Colon (tissue), 2 donors: ENCODE measurements around the gene WAPL.
"Not testable (repeated sequence)": the region's sequence is repeated elsewhere in the genome, so short reads cannot be mapped to it uniquely, and the experiment has no call there.

ENCODE experiments used
- FAIRE-seq: peaks from 2 replicates; lab custom pipeline; 2012; peaks lifted over from hg19 to GRCh38; lab: Jason Lieb, UNC
- donor health status: control.
- donor health status: control.

Gene WAPL

DNA sequence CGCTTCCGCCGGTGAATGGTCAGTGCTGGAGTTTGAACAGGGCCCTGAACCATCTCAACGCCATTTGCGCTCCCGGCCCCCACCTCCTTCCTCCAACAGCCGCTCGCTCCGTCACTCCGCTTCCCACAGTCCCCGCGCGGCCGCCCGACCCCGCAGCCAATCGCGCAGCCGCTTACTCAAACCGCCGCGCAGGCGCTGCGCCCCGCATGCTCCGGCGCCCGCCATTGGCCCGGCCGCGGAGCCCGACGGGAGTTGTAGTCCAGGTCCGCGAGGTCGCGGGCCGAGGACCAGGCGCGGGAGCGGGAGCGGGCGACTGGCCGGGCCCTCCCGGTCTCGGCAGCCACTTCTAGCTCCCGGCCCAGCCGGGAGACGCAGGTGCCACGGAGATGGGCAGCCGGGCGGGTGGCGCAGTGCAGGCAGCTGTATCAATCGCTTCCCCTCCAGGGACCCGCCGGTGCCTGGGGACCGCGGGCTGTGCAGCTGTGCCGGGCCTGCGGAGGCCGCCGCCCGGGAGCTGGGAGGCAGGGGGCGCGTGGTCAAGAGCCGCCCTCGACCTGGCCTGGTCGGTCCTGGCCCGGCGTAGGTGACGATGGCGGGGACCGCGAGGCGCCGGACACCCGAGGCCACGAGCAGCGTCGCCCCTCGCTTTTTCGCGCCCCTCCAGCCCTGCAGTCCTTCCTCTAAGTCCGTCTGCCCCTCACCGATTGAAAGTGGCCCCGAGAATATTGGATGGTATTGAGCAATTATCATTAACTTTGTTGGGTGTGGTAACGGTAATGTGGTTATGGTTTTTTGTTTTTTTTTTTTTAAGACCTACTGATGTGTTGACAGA is at the start of gene WAPL:
Gene WAPL, minus strand, starts transcription at position 115 of the 832 bp plus-strand sequence. CDS start 3,723 bp downstream, outside the sequence.
- FAIRE-seq, result no peak

GRCh38 chr10:86569335-86569734 is 47.7 kb upstream of the WAPL start:
- no peak for FAIRE-seq

DNA sequence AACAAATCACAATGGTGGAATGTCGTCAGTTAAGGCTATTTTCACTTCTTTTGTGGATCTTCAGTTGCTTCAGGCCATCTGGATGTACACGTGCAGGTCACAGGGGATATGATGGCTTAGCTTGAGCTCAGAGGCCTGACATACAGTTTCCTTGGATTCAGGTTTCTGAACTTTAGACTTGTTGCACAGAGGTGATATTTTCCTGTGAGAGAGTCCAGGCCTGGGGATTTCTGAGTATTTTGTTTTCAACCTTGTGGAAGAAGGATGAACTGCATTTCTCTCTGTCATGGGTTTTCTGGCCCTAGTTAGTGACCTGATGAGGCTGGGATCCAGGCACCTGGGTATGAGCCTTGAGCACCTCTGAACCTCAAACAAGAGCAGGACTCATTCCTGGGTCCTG is 44.9 kb upstream of the WAPL start:
- not testable (repeated sequence) for FAIRE-seq

GRCh38 chr10:86563338-86563737 is 41.7 kb upstream of the WAPL start:
- FAIRE-seq, result not testable (repeated sequence)

- FAIRE-seq, result not testable (repeated sequence)
Measured at GRCh38 chr10:86558695-86559094, 37.1 kb upstream of the WAPL start.

DNA sequence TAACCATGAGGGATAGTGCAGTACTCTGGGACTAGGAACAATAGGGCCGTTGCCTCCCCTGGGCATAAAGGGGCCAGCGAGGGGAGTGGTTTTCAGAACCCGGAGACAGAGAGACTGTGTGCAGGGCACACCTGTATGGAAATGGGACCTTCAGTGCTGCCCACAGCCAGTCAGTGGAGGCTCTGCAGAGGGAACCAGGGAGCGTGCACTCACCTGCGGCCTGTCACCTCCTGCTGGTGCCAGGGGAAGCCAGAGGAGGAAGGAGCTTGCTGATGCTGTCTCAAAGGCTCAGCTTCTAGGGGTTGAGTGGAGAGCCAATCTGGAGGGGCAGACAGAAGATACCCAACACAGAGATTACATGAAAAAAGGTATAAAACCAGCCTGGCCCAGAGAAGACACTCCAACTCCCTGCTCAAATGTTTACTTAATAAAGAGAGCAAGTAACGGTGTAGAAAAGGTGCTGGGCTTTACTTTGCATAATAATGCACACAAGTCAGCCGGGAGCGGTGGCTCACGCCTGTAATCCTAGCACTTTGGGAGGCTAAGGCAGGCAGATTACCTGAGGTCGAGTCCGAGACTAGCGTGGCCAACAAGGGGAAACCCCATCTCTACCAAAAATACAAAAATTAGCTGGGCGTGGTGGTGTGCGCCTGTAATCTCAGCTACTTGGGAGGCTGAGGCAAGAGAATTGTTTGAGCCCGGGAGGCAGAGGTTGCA is 35.5 kb upstream of the WAPL start:
- FAIRE-seq, result no peak

- no peak for FAIRE-seq
Measured at GRCh38 chr10:86556532-86556931, 34.9 kb upstream of the WAPL start.

DNA sequence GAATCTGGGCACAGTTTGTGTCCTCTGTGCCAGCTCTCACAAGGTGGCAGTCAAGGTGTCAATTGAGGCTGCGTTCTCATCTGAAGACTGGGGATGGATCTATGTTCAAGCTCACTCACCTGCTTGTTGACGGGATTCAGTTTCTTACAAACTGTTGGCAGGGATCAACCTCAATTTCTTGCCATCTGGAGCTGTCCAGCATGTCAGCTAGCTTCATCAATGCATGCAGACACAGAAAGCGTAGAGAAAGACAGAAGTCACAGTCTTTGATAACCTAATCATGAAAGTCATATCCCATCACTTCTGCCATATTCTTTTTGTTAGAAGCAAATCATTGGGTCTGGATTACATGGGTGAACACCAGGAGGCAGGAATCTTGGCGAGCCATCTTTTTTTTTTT is 32.0 kb upstream of the WAPL start:
- FAIRE-seq, result no peak

- no peak for FAIRE-seq
Measured at GRCh38 chr10:86553213-86553612, 31.6 kb upstream of the WAPL start.

- no peak for FAIRE-seq
Measured at GRCh38 chr10:86547296-86547695, 25.7 kb upstream of the WAPL start.

- no peak for FAIRE-seq
Measured at GRCh38 chr10:86545101-86545500, 23.5 kb upstream of the WAPL start.

DNA sequence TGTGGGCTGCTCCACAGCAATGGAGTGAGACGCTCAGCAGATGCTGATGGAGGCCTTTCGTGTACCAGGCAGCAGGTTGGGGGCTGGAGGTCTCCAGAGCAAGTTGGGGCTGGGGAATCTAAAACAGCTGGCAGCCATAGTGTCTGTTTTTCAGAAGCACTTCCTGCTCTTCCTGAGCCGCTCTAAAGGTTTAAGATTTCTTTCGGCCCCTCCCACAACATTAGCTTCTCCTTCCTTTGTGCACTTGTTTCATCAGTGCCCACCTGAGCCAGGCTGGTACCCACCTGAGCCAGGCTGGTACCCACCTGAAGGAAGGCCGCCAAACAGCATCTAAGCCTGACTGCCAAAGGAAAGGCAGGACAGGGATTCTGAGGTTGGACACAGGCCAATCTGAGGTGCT is 18.4 kb upstream of the WAPL start:
- FAIRE-seq, result no peak

- FAIRE-seq, result no peak
Measured at GRCh38 chr10:86538547-86538946, 17.0 kb upstream of the WAPL start.

- not testable (repeated sequence) for FAIRE-seq
Measured at GRCh38 chr10:86538040-86538439, 16.4 kb upstream of the WAPL start.

- no peak for FAIRE-seq
Measured at GRCh38 chr10:86536294-86536861, 14.8 kb upstream of the WAPL start.

GRCh38 chr10:86535132-86535882 is 13.7 kb upstream of the WAPL start:
- FAIRE-seq, result no peak

DNA sequence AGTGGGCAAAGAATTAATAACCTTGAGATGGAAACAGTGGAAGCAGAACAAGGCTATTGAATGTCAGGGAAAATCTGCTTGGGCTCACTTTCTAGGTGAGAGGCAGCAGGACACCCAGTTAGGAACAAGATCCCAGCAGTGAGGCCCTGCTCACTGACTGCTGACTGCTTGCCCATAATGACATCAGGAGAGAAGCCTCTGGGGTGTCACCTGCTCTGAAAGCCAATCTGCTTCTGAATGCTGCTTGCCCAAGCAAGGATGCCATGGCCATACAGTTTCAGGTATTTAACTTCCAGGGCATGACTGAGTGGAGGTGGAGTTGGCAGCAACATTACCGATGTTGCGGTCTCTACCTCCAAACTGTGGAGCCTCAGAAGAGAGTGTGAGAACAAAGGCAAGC is 11.7 kb upstream of the WAPL start:
- FAIRE-seq, result no peak

DNA sequence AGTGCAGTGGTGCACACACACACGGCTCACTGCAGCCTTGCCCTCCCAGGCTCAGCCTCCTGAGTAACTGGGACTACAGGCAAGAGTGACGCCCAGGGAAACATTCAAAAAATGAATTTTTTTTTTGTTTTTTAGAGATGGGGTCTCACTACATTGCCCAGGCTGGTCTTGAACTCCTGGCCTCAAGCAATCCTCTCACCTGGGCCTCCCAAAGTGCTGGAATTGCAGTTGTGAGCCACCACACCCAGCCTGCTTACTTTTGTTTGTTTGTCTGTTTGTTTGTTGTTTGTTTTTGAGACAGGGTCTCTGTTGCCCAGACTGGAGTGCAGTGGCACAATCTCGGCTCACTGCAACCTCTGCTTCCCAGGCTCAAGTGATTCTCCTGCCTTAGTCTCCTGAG is 7.1 kb upstream of the WAPL start:
- FAIRE-seq, result not testable (repeated sequence)

GRCh38 chr10:86526606-86527005 is 5.0 kb upstream of the WAPL start:
- FAIRE-seq, result no peak

GRCh38 chr10:86525713-86526112 is 4.1 kb upstream of the WAPL start:
- FAIRE-seq, result not testable (repeated sequence)

DNA sequence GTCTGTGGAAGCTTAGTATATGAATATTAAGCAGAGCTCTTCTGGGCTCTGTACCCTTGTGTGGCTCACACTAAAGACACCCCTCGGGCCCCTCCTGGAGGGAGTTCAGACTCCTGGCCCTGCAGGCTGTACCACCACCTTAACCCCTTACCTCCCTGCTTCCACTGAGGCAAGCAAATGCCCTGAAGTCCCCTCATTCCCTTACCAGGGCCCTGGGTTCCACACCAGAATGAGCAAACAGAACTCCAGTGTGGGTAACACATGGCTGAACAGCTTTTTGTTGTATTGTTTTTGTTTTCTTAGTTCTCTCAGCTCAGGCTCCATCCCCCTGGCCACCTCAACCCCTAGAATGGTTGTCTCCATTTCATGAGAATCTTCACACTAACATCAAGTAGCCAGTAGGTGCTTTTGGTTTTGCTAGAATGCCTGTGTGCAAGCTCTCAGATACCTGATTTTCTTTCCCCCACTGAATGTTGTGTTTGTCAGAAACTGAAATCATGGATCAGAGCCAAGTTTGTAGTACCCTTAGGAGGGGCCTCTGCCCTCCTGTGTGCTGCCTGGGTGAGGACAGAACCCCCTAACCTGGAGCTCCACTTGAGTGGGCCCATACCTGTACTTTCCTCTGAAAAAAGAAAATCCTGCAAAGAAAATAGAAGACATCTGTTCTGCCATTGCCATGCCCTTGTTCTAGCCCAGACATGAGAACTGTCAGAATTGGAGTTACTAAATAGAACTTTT is 2.8 kb upstream of the WAPL start:
- FAIRE-seq, result no peak

DNA sequence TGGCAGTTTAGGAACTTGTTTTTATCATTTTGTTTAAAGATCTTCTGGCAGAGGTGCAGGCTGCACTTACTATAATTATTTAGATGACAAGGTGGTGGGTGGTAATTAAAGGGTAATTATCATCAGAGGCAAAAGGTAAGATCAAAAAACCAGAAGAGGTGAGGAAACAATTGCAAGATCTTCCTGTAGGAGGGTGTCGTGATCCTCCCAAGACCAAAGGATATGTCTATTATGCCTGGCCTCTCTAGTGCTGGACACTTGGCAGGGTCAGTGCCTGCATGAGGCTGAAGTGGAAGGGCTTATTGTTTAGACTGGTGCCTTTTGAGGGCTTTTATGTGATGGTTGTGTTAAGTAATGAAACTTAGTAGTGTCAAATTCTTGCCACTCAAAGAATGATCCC is 1.8 kb upstream of the WAPL start:
- FAIRE-seq, result no peak
